Lower leg skin (tissue), 3 donors: ENCODE measurements around the gene BABAM2.

Experiments
- CTCF ChIP-seq, 3 donors: fragments of 450-650 bp; IDR thresholded peaks; one replicate each; pipeline ENCODE4 v1.5.1; 2016; ENCODE audit warnings: antibody characterized with exemption in 3 of 3, mild to moderate bottlenecking in 3 of 3, moderate library complexity in 2 of 3
- POLR2A ChIP-seq, 2 donors: fragments of 450-650 bp; IDR thresholded peaks; one replicate each; pipeline ENCODE4 v1.6.1; 2016 to 2017; ENCODE audit warnings: antibody characterized with exemption in 2 of 2, mild to moderate bottlenecking in 1 of 2, moderate library complexity in 1 of 2

- no peak for TF ChIP-seq POLR2A (IDR thresholded peaks at IDR 0.05)
- no peak for TF ChIP-seq CTCF (IDR thresholded peaks at IDR 0.05)
Measured at GRCh38 chr2:28163028-28163427, 272.5 kb downstream of the BABAM2 start.
